ENCODE data around the gene WNT4.

DNA sequence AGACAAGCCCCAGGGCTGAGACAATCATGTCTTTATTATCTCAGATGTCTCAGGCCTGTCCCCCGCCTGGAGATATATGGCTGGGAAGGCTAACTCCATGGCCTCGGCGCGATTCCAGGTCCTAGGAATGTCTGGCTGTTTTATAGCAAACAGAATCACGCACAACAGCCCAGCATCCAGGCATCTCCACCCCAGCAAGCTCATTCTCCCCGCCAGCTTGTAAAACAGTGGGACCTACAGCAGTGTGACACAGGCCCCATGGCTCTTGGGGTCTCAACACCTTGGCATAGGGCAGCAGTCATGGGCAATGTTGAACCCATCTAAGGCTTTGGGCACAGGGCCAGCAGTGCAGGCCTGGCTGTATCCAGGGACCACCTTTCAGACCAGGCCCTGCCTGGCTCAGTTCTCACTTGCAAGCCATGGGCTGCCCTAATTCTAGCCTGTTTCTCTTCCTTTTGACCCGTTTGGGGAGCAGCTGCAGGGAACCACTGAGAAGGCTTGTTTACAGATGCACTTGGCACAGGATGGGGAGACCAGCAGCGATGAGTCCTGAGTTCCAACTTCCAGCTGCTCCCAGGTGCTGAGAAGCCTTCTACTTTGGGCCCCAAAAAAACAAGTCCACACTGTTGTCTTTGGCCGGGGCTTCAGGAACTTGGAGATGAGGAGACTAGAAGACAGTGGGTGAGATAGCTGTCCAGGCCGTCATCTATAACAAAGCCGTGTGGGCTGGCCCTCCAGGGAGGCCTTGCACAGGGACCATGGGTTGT lies 34.4 kb downstream of the WNT4 start:
- no peak for TF ChIP-seq POLR2A (IDR thresholded peaks at IDR 0.05)
- TF ChIP-seq, protein P1, sequence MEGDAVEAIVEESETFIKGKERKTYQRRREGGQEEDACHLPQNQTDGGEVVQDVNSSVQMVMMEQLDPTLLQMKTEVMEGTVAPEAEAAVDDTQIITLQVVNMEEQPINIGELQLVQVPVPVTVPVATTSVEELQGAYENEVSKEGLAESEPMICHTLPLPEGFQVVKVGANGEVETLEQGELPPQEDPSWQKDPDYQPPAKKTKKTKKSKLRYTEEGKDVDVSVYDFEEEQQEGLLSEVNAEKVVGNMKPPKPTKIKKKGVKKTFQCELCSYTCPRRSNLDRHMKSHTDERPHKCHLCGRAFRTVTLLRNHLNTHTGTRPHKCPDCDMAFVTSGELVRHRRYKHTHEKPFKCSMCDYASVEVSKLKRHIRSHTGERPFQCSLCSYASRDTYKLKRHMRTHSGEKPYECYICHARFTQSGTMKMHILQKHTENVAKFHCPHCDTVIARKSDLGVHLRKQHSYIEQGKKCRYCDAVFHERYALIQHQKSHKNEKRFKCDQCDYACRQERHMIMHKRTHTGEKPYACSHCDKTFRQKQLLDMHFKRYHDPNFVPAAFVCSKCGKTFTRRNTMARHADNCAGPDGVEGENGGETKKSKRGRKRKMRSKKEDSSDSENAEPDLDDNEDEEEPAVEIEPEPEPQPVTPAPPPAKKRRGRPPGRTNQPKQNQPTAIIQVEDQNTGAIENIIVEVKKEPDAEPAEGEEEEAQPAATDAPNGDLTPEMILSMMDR (IDR thresholded peaks at IDR 0.05), result no peak

Measured in prostate gland (tissue), 2 donors.